ENCODE data around the gene RPL41.
"Not testable (repeated sequence)": the region's sequence is repeated elsewhere in the genome, so short reads cannot be mapped to it uniquely, and the experiment has no call there.

The RPL41 gene

DNA sequence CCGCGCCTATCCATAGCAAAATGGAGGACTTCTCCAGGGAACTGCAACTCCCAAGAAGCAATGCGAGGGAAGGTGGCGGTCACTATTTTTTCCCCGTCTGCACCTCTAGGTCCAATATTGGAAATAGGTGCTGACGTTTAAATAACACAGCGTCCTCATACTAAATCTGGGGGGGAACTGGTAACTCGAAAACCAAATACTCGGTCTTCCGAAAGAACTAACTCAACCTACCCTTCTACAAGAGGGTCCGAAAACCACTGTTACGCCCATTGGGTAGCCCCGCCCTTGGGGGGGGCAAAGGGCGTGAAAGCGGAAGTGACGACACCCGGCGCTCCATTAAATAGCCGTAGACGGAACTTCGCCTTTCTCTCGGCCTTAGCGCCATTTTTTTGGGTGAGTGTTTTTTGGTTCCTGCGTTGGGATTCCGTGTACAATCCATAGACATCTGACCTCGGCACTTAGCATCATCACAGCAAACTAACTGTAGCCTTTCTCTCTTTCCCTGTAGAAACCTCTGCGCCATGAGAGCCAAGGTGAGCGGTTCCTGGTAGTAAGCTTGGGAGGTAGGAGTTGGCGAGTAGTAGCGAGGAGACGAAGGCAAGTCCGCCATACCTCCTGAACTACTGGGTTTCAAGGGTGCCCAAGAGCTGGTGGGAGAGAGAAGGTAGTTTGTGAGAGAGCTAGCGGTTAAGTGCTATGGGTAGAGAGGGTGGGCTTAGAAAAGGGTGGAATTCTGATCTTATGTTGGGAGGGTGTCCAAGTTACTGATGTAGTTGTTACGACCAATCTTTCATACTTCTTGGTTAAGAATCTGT, at the start of gene RPL41:
Gene RPL41, plus strand, starts transcription at position 367 of the 815 bp plus-strand sequence.
- Histone ChIP-seq H3K4me3 (ENCODE audit: low read depth in 1 of 2, low read length in 1 of 2) (peak within 1 kb of the TSS; percentile 87 to 96), H3K36me3 (peaks cover 21% of the 10 kb centered on the region)
- TF ChIP-seq, protein P1, sequence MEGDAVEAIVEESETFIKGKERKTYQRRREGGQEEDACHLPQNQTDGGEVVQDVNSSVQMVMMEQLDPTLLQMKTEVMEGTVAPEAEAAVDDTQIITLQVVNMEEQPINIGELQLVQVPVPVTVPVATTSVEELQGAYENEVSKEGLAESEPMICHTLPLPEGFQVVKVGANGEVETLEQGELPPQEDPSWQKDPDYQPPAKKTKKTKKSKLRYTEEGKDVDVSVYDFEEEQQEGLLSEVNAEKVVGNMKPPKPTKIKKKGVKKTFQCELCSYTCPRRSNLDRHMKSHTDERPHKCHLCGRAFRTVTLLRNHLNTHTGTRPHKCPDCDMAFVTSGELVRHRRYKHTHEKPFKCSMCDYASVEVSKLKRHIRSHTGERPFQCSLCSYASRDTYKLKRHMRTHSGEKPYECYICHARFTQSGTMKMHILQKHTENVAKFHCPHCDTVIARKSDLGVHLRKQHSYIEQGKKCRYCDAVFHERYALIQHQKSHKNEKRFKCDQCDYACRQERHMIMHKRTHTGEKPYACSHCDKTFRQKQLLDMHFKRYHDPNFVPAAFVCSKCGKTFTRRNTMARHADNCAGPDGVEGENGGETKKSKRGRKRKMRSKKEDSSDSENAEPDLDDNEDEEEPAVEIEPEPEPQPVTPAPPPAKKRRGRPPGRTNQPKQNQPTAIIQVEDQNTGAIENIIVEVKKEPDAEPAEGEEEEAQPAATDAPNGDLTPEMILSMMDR (IDR thresholded peaks at IDR 0.05) = peak; percentile 37

DNA sequence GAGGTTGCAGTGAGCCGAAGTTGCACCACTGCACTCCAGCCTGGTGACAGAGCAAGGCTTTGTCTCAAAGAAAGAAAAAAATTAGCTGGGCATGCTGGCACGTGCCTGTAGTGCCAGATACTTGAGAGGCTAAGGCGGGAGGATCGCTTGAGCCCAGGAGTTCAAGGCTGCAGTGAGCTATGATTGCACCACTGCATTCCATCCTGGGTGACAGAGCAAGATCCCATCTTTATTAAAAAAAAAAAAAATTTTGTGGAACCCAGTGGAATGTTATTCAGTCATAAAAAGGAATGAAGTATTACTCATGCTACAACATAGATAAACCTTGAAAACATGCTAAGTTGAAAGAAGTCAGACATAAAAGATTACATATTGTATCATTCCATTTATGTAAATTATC, 44.8 kb upstream of the RPL41 start:
- Histone ChIP-seq H3K4me1 (ENCODE audit: control insufficient read depth in 1 of 2, insufficient read depth in 1 of 2, low read depth in 1 of 2, low read length in 1 of 2) (no peaks in the 10 kb centered on the region), H3K36me3 (no peaks in the 10 kb centered on the region), H3K27ac (no peak overlapping the region)

More for the DNA sequence above, at the start of gene RPL41:
- peaks cover 33% of the 10 kb centered on the region in 2 experiments for H3K4me1 ChIP-seq (ENCODE audit: control insufficient read depth in 1 of 2, insufficient read depth in 1 of 2, low read depth in 1 of 2, low read length in 1 of 2)
- peak within 1 kb of the TSS; percentile 96 for H3K27ac ChIP-seq
- H3K27me3 ChIP-seq = no peaks in the 10 kb centered on the region
- no peaks in the 10 kb centered on the region for H3K9me3 ChIP-seq

DNA sequence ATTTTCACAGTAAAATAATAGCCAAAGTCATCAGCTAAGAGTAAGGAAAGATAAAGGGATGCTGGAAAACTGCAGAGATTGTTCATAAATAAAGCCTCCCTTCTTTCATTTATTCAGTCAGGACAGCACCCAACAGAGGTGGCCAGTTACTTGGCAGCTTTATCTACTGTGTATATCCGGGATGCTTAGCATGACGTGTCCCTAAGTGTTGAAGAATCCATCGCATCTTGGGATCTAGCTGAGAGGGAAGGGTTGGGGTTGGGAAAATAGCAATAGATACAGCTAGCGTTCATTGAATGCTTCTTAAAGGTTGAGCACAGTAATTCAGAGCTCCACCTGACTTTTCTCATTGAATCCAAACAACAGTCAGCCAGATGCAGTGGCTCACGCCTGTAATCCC, 42.0 kb upstream of the RPL41 start:
- Histone ChIP-seq H3K9me3 (no peaks in the 10 kb centered on the region), H3K27ac (no peak overlapping the region), H3K36me3 (no peaks in the 10 kb centered on the region), H3K27me3 (peaks cover 32% of the 10 kb centered on the region), H3K4me3 (ENCODE audit: low read depth in 1 of 2, low read length in 1 of 2) (no peak overlapping the region), H3K4me1 (ENCODE audit: control insufficient read depth in 1 of 2, insufficient read depth in 1 of 2, low read depth in 1 of 2, low read length in 1 of 2) (peaks cover 6 to 8% of the 10 kb centered on the region in 2 experiments)
- TF ChIP-seq, protein P1 (IDR thresholded peaks at IDR 0.05) = no peak

More for the DNA sequence above, 44.8 kb upstream of the RPL41 start:
- H3K4me3 ChIP-seq (ENCODE audit: low read depth in 1 of 2, low read length in 1 of 2) = no peak overlapping the region
- peaks cover 6% of the 10 kb centered on the region for H3K27me3 ChIP-seq
- TF ChIP-seq, protein P1 (IDR thresholded peaks at IDR 0.05) = no peak
- H3K9me3 ChIP-seq = no peaks in the 10 kb centered on the region

DNA sequence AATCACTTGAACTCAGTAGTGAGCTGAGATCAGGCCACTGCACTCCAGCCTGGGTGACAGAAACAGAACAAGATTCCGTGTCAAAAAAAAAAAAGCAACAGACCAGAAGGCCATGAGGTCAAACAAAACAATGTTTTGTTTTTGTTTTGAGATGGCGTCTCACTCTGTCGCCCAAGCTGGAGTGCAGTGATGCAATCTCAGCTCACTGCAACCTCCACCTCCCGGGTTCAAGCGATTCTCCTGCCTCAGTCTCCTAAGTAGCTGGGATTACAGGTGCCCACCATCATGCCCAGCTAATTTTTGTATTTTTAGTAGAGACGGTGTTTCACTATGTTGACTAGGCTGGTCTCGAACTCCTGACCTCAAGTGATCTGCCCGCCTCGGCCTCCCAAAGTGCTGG, 38.5 kb upstream of the RPL41 start:
- peaks cover 68% of the 10 kb centered on the region for H3K27me3 ChIP-seq
- not testable (repeated sequence) for H3K36me3 ChIP-seq; H3K27ac ChIP-seq; H3K4me3 ChIP-seq (ENCODE audit: low read depth in 1 of 2, low read length in 1 of 2); H3K9me3 ChIP-seq
- H3K4me1 ChIP-seq (ENCODE audit: control insufficient read depth in 1 of 2, insufficient read depth in 1 of 2, low read depth in 1 of 2, low read length in 1 of 2) = peaks cover 17 to 19% of the 10 kb centered on the region in 2 experiments

DNA sequence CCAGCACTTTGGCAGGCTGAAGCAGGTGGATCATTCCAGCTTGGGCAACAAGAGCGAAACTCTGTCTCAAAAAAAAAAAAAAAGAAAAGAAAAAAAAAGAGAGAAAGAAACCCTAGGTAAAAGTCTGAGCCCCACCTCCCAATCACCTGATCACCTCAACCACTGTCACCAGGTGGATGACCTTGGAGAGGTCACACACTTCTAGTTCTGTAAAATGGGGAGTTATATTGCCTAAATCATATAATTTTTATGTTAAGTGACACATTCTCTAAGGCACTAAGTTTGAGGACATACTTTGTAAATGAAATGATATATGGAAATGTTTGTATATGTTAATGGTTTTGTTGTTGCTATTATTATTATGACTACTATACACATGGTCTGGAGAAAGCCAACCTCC, 38.0 kb upstream of the RPL41 start:
- peaks cover 72% of the 10 kb centered on the region for H3K27me3 ChIP-seq
- TF ChIP-seq, protein P1 (IDR thresholded peaks at IDR 0.05) = no peak

More for the DNA sequence above, 38.0 kb upstream of the RPL41 start:
- no peak overlapping the region for H3K27ac ChIP-seq
- no peaks in the 10 kb centered on the region for H3K36me3 ChIP-seq
- peaks cover 17 to 19% of the 10 kb centered on the region in 2 experiments for H3K4me1 ChIP-seq (ENCODE audit: control insufficient read depth in 1 of 2, insufficient read depth in 1 of 2, low read depth in 1 of 2, low read length in 1 of 2)
- no peaks in the 10 kb centered on the region for H3K9me3 ChIP-seq
- no peak overlapping the region for H3K4me3 ChIP-seq (ENCODE audit: low read depth in 1 of 2, low read length in 1 of 2)

Measured in neutrophil (primary cell).